Stimulated activated CD4-positive, alpha-beta T cell treated with anti-CD3 and anti-CD28 coated beads, Interleukin-1b, Interleukin-23, amount 100 ng/mL, for 24 hours (primary cell): Measurements from ENCODE around the gene DOC2A.
A peak's percentile ranks its signal among the peaks of the same experiment; 100 is the strongest.
"Not testable (repeated sequence)": the region's sequence is repeated elsewhere in the genome, so short reads cannot be mapped to it uniquely, and the experiment has no call there.

Source experiments
- DNase-seq, 4 experiments: peaks; one replicate each; pipeline ENCODE4 v3.0.0-alpha.2; 2020; ENCODE audit warnings: low read depth in 4 of 4, low spot score in 1 of 4

The DOC2A gene

DNA sequence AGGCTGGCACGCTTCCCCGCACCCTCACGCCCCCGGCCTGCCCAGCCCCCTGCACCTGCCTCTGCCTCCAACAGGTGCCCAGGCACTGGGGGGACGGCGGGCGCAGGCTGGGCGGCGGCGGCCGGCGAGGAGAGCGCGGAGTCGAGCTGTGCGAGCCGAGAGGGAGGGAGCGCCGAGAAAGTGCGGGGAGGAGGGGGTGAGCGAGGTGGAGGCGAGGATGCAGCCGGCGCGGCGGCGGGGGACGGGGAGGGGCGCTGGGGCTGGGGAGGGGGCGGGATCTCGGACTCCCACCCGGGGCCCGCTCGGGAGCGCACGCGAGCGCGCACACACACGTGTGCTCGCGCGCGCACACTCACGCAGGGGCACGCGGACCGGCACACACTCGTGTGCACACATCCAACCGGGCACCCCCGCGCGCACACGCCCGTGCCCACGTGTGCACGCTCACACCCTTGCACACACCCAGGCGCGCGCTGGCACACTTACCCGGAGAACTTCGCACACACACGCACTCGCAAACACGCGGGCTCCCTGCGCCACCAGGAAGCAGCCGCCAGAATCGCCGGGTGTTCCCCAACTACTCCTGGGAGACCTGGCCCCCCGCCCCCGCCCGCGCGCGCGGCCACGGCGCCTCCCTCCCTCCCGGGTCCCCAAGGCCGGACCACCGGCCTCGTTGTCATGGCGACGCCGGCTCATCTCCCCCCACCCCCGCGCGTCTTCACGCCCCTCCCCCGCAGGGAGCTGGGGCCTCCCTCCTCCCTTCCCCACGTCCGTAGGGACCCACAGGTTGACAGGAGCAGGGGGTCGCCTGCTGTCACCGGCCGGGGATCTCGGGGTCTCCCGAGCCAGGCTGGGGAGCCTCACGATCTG lies at the start of gene DOC2A:
TSS of gene DOC2A (minus strand) at position 184 of the 870 bp plus-strand sequence. CDS start 805 bp downstream, outside the sequence.
- DNase-seq: peak in 1 of 4 experiments; percentile 31

DNA sequence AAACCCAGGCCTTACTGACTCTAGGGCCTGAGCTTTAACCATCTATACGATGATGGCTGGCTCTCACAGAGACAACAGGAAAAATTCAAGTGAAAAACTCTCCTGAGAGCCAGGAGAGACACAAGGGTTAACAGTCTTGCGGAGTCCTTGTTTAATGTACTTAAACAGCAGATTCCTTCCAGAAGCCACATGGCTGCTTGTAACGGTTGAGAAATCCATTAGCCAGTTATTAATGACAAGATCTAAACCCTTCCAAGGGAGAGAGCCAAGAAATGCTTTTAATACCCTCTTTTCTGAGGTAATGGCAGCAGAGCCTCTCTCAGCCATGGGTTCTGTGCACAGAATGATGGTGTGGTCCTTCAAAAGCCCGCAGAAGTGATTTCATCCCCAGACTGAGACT lies 49.5 kb upstream of the DOC2A start:
- no peak for DNase-seq

DNA sequence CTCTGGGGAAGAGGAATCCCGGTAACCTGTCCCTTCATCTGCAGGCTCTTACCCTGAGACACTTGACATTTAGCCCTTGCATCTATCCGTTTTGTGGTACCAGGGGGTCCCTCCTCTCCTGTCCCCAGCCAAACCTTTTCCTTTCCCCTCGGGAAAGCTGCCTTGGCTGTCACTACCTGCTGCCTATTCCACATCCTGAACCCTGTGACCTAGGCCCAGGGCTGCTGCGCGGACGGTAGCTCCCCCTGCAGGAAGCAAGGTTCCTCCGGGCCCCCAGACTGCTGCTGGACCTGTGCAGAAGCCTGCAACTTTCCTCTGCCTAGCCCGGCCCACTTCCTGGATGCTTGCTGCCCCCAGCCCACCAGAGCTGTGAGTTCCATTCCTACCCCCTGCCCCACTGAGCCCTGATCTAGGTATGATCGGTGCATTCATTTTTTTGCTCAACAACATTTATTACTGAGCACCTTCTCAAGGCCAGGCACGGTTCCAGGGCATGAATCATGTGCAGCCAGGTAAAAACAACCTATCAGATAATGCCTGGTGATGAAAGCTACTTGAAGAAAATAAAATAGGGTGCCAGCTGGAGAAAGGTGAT lies 44.2 kb upstream of the DOC2A start:
- DNase-seq: peak in 2 of 4 experiments; percentile 35 to 40

DNA sequence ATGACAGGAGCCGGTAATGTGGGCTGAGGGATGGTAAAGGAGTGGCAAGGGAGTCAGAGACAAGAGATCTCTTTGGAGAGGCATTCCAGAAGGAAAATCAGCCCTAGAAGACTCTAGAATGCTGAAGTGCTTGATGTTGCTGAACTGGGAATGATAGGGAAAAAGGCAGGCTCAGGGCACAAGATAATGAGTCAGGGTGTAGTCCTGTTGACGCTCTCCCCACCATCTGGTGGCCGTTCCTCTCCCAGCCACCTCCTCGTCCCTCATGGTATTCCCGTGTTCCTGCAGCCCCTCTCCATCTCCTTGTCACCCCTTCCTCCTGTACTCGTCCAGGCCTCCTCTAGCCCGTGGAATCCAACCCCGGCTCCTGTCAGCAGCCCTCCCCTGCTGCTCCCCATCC lies 43.6 kb upstream of the DOC2A start:
- DNase-seq: no peak

DNA sequence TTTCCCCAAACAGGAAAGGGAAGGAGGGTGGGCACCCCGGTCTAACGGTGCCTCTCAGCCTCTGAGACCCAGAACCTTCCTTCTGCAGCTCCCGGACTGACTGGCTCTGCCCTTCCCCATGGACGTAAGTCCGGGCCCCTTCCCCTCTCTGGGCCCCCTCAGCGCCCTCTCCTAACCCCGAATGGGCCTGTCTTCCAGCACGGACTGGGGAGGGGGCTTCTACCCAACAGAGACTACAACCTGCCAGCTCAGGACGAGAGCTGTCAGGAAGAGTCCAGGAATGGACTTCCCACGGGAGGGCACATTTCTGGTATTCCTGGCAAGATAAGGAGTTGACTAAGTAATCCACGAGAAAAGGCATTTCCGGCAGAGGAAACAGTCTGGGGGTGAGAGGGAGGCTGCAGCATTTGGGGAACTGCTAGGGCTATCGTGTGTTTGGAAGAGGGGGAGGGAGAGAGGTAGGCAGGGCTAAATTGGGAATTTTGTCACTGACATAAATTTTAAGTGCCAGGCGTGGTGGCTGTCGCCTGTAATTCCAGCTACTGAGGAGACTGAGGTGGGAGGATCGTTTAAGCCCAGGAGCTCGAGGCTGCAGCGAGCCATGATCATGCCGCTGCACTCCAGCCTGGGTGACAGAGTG lies 42.7 kb upstream of the DOC2A start:
- DNase-seq: no peak

DNA sequence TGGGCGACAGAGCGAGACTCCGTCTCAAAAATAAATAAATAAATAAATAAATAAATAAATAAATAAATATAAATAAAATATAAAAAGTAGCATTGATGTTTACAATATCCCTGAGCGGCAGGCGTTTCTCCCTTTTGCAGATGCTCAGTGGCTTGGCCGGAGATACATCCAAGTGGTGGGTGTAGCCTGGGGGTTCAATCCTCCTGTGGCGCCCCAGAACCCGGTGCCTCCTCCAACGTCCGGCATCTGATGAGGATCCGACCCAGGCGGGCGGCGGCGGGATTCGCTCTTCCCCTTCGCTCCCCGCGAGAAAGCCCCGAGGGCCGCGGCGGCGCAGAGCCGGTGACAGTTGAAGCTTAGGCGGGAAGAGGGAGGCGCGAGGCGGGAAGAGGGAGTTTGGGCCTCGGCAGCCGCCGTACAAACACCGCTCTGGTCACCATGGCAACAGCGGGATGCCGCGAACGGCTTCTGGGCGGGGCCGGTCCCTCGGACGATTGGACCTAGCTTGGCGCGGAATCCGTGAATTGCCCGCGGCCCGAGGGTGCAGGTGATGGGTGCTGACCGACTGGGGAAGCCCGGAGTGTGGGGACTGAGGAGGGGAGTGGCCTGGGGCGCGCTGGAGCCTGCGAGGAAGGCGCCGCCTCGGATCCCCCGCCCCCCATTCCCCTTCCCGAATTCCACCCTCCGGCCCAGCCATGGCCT lies 42.0 kb upstream of the DOC2A start:
- DNase-seq: peak; percentile 88 to 94 (median 93)

DNA sequence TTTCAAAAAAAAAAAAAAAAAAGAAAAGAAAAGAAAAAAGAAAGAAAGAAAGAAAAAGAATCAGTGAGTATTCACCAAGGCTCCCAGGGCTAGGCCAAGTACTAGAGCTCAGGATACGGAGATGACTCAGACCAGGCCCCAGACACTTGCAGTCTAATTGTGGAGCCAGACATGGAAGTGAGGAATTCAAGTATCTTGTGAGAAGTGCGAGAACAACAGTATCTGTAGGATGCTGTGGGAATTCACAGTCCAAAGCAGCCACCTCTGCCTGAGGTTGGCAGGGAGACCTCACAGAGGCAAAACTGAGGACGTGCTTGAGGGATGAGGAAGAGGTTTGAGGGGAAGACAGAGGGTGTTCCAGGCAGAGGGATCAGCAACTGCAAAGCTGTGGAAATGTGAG lies 40.7 kb upstream of the DOC2A start:
- no peak for DNase-seq

DNA sequence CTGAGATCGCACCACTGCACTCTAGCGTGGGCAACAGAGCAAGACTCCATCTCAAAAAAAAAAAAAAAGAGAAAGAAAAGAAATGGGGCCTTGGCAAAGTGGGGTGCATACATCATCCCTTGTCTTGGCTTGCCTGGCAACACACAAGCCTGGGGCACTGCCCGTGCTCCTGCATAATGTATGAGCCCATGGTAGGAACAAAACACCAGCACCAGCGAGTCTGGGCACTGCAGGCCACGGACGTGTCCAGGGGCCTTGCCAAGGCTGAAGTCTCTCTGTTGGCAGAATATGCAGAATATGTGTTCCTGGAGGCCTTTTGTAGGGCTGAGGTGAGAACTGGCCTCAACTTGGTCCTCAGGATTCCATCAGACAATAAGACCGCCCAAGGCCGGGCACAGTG lies 39.0 kb upstream of the DOC2A start:
- no peak for DNase-seq

DNA sequence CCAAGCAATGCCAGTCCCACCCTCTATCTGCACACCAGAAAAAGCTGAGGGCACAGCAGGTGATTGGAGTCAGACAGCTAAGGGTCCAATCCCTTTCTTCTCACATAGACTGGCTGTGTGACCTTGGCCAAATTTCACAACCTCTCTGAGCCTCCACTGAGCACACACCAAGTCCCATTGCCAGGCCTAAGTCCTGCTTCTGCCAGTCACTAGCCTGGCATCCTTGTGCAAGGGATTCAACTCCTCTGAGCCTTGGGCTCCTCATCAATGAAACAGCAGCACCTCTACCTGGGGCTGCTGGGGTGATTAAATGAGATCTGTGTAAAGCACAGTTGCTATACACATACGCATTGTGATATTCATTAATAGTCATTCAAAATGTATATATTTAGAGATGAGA lies 35.8 kb upstream of the DOC2A start:
- DNase-seq: no peak

DNA sequence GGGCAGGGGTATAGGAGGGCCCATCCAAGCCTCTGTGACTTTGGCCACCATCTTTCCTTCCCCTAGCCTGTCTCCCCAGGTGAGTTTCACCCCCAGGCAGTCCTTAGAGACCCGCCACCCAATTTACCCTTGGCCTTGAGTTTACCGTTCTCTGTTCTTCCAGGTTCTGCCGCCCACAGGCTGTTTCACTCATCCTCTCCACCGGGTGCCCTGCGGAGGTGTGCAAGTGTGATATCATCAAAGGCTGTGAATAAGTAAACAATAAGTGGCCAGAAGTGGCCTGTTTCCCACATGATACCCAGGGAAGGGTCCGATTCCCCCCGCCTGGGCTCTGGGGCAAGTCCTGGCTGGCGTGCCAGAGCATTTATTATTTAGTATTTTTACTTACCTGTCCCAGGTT lies 35.4 kb upstream of the DOC2A start:
- DNase-seq: no peak

DNA sequence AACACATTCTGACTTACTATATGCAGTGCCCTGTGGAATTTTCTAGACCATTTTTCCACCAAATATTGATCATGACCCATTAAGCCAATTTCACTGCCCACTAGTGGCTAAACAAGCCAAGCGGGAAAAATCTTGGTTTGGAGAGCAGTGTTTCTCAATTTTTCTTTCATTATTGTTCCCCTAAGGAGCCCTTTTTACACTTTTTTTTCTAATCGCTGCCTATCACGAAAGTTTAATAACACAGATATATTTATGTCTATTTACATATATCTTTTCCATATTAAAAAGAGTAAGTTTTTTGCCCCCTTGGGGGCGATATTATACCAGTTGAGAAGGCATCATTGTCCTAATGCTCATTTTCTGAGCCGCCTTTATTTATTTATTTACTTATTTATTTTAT lies 31.0 kb upstream of the DOC2A start:
- DNase-seq: no peak

DNA sequence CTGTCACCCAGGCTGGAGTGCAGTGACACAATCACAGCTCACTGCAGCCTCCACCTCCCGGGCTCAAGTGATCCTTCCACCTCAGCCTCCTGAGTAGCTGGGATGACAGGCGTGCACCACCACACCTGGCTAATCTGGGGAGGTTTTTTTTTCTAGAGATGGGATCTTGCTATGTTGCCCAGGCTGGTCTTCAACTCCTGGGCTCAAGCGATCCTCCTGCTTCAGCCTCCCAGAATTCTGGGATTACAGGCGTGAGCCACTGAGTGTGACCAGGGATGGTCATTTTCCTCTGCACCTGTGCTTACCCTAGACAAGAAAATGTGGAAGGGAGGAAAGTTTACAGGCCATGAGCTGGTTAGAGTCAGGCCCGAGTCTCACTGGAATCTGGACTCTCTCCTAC lies 29.9 kb upstream of the DOC2A start:
- DNase-seq: not testable (repeated sequence)

DNA sequence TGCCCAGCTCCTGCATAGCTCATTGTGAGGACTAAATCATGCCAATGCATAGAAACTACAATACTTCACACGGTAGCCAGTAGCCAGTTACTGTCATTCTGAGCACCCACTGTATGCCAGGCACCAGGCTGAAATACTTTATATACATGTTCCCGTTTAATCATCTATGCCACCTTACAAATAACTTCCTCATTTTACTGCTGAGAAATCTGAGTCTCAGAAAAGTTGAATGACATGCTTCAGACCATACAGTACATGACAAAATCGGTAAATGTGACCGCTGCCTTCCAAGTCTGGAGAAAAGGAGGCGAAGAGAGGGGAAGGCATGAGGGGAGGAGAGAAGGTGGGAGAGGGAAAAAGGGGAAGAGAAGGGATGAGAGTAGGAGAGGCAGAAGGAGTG lies 29.4 kb upstream of the DOC2A start:
- no peak for DNase-seq

DNA sequence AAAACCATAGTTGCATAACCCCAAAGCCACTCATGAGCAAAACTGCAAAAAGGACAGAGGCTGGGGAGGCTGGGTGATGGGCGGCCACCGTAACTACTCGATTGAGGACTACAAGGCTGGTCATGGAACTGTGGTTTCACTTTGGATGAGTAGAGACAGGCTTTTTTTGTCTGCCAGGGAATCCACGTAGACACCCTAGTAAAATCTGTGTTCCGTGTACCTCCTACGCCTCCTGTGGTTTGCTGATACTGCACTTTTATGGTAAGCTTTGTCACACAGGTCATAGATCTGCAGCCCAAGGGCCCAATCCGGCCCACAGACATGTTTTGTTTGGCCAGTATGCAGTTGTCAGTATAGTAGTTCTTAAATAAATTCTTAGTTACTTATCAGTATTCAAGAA lies 22.4 kb upstream of the DOC2A start:
- no peak for DNase-seq

DNA sequence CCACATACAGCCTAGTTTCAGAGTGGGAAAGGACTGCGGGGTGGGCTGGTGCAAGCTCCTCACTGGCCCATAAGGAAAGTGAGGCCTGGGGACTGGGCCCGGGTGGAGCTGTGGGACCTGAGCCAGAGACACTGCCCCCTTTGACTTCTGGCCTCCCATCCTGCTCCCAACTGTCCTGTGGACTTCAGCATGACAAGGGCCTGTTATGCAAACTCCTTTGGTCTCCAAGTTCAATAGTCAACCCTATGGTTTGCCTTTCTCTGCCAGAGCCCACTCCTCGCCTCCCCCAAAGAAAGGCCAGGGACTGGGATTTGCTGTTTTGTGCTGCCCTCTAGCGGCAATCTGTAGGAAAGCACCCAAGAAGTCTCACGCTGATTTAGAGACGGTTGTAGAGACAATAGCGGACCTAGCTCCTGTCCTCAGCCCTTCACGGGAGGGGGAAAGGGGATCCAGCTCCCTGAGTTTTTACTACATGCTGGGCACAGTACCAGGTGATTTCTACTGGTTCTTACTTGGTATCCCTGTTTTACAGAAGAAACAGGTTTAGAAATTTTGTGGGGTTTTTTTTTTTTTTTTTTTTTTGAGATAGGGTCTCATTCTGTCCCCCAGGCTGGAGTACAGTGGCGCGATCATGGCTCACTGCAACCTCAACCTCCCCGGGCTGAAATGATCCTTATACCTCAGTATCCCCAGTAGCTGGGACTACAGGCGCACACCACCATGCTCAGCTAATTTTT lies 21.4 kb upstream of the DOC2A start:
- DNase-seq: peak in 2 of 4 experiments; percentile 42 to 55

DNA sequence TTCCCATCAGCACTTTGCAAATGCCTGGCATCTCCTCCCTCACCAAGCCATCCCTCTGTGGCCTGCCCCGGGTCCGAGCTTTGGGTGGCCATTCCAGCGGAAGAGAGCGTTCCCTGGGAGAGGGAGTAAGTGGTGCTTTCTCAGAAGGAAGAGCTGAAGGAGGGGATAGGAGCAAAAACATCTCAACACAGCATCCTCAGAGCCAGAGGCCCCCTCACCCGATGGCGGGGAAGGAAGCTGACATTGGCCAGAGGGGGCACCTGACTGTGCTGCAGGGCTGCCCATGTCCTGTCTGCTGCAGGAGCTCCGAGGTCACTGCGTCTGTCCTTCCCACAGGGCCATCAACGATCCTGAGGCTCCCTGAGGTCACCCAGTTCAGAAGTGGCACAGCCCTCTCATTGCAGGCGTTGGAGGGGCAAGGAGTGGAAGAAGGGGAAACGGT lies 20.7 kb upstream of the DOC2A start:
- no peak for DNase-seq

DNA sequence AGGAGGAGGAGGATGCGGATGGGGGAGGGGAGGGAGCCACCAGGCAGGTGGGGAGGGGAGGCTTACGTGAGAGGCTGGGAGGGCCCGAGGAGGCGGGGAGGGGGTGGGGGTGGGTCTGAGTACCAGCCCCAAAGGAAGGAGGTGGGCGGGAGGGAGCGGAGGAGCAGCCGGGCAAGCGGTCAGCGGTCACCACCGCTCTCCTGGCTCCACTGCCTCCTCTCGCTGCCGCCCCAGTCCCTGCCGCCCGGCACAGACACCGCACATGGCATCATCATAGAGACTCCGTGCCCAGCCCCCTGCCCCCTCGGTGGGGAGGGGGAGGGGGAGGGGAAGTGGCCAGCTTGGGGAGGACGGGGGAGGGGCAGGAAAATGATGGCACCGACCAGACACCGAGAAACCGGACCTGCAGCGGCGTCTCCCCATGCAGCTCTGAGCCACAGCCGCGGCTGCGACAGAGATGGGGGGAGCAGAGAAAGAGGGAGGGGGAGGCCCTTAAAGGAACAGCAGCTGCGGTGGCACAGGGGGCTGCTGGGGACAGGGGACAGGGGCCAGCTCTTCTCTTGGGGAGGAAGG lies 20.1 kb upstream of the DOC2A start, which contains the start of gene TLCD3B:
TSS of gene TLCD3B (minus strand) at position 431 of the 573 bp plus-strand sequence. CDS start 744 bp downstream, outside the sequence.
- no peak for DNase-seq

DNA sequence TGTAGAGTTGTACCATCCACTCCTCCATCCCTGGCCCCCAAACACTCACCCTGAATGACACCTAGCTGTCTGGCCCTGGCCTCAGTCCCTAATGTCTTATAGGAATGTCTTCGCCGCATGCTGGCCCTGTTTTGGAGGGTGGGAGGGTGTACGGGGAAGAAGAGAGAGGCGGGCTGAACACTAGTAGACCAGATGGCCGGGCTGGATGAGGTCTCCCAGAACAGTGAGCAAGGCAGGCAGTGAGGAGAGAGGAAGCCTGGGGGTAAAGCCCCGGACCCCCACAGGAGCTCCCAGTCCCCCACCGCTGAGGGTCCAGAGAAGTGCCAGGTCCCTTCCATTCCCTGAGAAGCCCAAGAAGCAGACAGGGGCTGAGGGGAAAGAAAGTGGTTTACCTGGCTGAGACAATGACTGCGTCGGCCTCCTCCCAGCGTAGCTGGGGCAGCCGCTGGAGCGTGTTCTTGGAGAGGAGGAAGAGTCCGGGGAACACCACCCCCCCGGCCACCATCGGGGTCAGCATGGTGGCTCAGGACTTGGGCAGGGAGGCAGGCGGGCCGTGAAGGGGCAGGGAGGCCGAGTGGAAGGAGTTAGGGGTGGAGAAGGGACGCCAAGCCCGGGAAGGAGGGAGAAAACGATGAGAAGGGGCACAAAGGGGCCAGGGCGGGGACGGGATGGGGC lies 19.3 kb upstream of the DOC2A start:
- no peak for DNase-seq

DNA sequence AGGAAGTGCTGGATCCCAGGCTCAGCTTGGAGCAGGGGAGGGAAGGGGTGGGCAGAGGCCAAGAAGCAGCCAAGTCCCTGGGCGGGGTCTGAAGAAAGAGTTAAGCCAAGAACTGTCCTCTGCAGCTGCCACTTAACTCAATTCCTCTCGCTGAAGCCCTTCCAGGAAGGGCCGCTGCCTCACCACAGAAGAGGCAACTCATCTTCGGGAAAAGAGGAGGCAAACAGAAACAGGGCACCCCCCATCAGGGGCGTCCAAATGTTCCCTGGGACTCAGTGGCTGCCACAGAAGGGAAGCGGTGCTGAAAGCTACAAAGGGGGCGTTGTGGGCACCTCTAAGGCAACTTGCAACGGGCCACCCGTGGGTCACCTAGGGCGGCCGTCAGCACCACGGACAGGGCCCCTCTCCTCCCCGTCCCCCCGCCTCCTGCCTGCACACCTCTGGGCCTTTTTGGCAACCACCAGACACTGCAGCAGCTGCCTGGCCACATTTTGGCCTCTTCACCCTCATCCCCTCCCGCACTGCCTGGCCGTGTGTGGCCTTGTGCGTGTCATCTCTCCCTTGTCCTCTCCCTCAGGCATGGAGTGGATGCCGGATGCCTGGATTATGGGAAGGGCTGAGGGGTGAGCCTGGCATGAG lies 17.7 kb upstream of the DOC2A start:
- DNase-seq: no peak
